ENCODE results near the gene RBM4. TPM values are rescaled to one million over a fixed set of nuclear protein-coding genes. Genes with fewer than 3 reads are reported as not detected.
A peak's percentile ranks its signal among the peaks of the same experiment; 100 is the strongest.
"Not testable (repeated sequence)": the region's sequence is repeated elsewhere in the genome, so short reads cannot be mapped to it uniquely, and the experiment has no call there.

The RBM4 gene, protein sequence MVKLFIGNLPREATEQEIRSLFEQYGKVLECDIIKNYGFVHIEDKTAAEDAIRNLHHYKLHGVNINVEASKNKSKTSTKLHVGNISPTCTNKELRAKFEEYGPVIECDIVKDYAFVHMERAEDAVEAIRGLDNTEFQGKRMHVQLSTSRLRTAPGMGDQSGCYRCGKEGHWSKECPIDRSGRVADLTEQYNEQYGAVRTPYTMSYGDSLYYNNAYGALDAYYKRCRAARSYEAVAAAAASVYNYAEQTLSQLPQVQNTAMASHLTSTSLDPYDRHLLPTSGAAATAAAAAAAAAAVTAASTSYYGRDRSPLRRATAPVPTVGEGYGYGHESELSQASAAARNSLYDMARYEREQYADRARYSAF
- total RNA-seq (2021) (238 and 245 TPM in 2 replicates), Bru-seq, nascent RNA (percentile 97 among the genes with signal in this experiment), BruChase-seq, experiment 1, labeled RNA remaining after a 2-hour chase (percentile 98 among the genes with signal in this experiment), BruChase-seq, experiment 2, labeled RNA remaining after a 6-hour chase (percentile 99 among the genes with signal in this experiment)
- long read RNA-seq, transcript RBM4-201 (4 exons, 1,694 nt), result major isoform, 141 of 228 reads
- long read RNA-seq, transcript RBM4-202 (3 exons, 3,029 nt), result minor isoform, 7 of 228 reads
- long read RNA-seq, transcript RBM4-203 (3 exons, 921 nt), result minor isoform, 33 of 228 reads
- long read RNA-seq, transcript RBM4-204 (4 exons, 1,763 nt), result minor isoform, 20 of 228 reads
- long read RNA-seq, partial matches to known transcripts, result 5 of 228 reads
- long read RNA-seq, other reads (novel, unspliced or antisense), result 11 of 228 reads

DNA sequence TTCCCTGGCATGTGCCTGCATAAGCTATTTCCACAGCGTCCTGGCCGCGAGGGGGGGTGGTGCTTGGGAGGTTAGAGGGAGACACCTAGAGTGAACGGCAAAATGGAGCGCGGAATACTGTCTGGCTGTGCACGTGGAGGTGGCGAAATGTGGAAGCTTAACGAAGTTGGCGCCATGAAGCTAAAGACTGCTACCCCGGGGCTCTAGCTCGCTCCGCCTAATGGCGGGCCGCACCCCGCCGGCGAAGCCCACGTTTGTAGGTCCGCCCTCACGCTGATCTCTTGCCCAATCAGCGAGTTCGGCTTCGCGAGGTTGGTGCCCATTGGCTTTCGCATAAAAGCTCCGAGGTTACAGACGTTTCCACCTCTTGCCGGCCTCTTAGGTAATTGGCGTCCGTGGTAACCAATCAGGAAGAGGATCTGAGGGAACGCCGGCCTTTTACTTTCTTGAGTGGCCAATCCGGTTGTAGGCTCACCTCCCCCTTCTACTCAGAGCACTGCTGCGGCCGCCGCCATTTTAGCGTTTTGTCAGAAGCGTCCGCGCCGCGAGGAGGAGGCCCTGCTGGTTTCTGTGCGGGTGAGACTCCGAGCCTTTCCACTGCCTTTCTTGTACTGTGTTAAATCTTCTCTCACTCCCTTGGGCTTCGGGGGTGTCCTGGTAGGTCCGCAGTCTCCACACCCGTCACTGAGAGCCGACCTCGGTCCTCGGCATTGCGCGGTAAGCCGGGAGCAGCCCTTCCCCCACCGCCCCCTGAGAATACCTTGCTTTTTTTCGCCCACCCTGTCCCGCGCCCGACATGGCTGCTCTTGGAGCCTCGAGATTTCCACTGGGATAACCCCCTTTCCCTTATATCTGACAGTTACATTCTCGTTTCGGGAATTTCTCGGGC is at the start of gene RBM4:
Gene RBM4 (plus strand): TSS at position 527 of the 889 bp plus-strand sequence. CDS start 1,009 bp downstream, outside the sequence.
- peak within 1 kb of the TSS; percentile 95 for H3K27ac ChIP-seq (ENCODE audit: low read depth, low read length, poor library complexity, severe bottlenecking)
- intact Hi-C loops (cut with micrococcal nuclease; ENCODE audit: unreplicated experiment), result loop anchor here (2.0 kb wide), 1 partner anchor 22 kb away; the partner anchor contains the start of gene RBM14
- peak; percentile 100 for DNase-seq (ENCODE audit: low spot score)
- CTCF ChIA-PET, result interaction anchor here (0.6 to 0.7 kb wide), 3 partner anchors 25 to 801 kb away, joined by 3 to 4 read pairs (median 3); partner anchors contain the start of gene PELI3
- peaks cover 57% of the 10 kb centered on the region for H3K36me3 ChIP-seq (ENCODE audit: insufficient read depth, low read length, poor library complexity, severe bottlenecking)
- POLR2A ChIA-PET (ENCODE audit: low non-redundant PET), result interaction anchor here (0.6 to 1.7 kb wide), 7 partner anchors 10 to 217 kb away, joined by 3 to 7 read pairs (median 4); partner anchors contain the start of gene RBM4B
- no peaks in the 10 kb centered on the region for H3K27me3 ChIP-seq (replicated peaks; ENCODE audit: insufficient read depth, low read depth, low read length, poor library complexity)
- peaks cover 44% of the 10 kb centered on the region for H3K4me1 ChIP-seq (ENCODE audit: insufficient read depth, low read length, poor library complexity, severe bottlenecking)
- TF ChIP-seq, protein P1, sequence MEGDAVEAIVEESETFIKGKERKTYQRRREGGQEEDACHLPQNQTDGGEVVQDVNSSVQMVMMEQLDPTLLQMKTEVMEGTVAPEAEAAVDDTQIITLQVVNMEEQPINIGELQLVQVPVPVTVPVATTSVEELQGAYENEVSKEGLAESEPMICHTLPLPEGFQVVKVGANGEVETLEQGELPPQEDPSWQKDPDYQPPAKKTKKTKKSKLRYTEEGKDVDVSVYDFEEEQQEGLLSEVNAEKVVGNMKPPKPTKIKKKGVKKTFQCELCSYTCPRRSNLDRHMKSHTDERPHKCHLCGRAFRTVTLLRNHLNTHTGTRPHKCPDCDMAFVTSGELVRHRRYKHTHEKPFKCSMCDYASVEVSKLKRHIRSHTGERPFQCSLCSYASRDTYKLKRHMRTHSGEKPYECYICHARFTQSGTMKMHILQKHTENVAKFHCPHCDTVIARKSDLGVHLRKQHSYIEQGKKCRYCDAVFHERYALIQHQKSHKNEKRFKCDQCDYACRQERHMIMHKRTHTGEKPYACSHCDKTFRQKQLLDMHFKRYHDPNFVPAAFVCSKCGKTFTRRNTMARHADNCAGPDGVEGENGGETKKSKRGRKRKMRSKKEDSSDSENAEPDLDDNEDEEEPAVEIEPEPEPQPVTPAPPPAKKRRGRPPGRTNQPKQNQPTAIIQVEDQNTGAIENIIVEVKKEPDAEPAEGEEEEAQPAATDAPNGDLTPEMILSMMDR (conservative IDR thresholded peaks at IDR 0.05; ENCODE audit: low read depth, low read length), result no peak
- TF ChIP-seq EZH2 (IDR thresholded peaks at IDR 0.05; ENCODE audit: borderline replicate concordance, low read depth, low read length, poor library complexity, severe bottlenecking), result no peak
- BruUV-seq (replicated peaks), result no TSS peak
- peak within 1 kb of the TSS; percentile 67 for H3K4me3 ChIP-seq (ENCODE audit: low read depth, low read length, poor library complexity, severe bottlenecking)
- no peaks in the 10 kb centered on the region for H3K9me3 ChIP-seq (ENCODE audit: low read depth, low read length, poor library complexity, severe bottlenecking)

DNA sequence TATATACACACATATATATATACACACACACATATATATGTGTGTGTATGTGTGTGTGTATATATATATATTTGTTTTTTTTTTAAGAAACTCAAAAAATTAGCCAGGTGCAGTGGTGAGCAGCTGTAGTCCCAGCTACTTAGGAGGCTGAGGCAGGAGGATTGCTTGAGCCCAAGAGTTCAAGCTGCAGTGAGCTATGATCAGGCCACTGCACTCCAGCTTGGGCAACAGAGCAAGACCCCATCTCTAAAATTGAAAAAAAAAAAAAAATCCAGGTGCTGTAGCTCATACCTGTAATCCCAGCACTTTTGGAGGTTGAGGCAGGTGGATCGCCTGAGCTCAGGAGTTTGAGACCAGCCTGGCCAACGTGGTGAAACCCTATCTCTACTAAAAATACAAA is 49.2 kb upstream of the RBM4 start:
- intact Hi-C loops (cut with micrococcal nuclease; ENCODE audit: unreplicated experiment); POLR2A ChIA-PET (ENCODE audit: low non-redundant PET); H3K4me1 ChIP-seq (ENCODE audit: insufficient read depth, low read length, poor library complexity, severe bottlenecking); BruUV-seq (replicated peaks); H3K27ac ChIP-seq (ENCODE audit: low read depth, low read length, poor library complexity, severe bottlenecking); H3K9me3 ChIP-seq (ENCODE audit: low read depth, low read length, poor library complexity, severe bottlenecking); H3K4me3 ChIP-seq (ENCODE audit: low read depth, low read length, poor library complexity, severe bottlenecking); H3K27me3 ChIP-seq (replicated peaks; ENCODE audit: insufficient read depth, low read depth, low read length, poor library complexity); CTCF ChIA-PET; DNase-seq (ENCODE audit: low spot score); H3K36me3 ChIP-seq (ENCODE audit: insufficient read depth, low read length, poor library complexity, severe bottlenecking): not testable (repeated sequence)

DNA sequence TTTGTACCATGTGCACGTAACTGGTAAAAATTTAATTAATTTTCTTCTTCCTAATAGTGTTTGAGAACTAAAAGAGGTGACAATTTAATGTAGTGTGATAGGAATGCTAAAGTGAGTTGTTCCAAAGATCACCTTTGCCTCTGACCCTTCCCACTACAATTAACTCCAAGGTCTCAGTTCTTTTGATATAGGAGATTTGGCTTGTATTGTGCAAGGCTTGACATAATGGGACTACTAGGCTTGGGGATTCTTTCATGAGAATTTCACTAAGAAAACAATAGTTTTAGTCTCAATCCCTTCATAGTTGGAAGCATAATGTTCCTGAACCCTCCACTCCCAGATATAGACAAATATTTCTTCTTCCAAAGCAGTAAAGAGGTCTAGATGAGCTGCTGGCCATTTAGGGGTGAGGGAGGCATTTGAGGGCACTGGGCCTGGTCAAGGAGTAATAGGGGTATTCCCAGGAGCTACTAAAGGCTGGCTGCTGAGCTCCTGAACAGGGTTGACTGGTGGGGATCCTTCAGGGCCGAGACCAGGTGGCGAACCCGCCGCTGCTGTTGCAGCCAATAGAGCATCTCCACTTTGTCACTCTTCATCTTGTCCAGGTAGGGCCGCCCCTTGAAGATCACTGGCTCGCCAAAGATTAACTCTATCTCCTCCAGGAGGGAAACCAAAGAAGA is 48.4 kb upstream of the RBM4 start:
- H3K4me1 ChIP-seq (ENCODE audit: insufficient read depth, low read length, poor library complexity, severe bottlenecking), result peaks cover 2% of the 10 kb centered on the region
- no peaks in the 10 kb centered on the region for H3K27me3 ChIP-seq (replicated peaks; ENCODE audit: insufficient read depth, low read depth, low read length, poor library complexity)
- DNase-seq (ENCODE audit: low spot score), result no peak
- POLR2A ChIA-PET (ENCODE audit: low non-redundant PET), result no interaction called here
- no TSS peak for BruUV-seq (replicated peaks)
- no peak overlapping the region for H3K27ac ChIP-seq (ENCODE audit: low read depth, low read length, poor library complexity, severe bottlenecking)
- no peaks in the 10 kb centered on the region for H3K36me3 ChIP-seq (ENCODE audit: insufficient read depth, low read length, poor library complexity, severe bottlenecking)
- intact Hi-C loops (cut with micrococcal nuclease; ENCODE audit: unreplicated experiment), result no loop called here
- TF ChIP-seq, protein P1 (conservative IDR thresholded peaks at IDR 0.05; ENCODE audit: low read depth, low read length), result no peak
- TF ChIP-seq EZH2 (IDR thresholded peaks at IDR 0.05; ENCODE audit: borderline replicate concordance, low read depth, low read length, poor library complexity, severe bottlenecking), result no peak
- no peaks in the 10 kb centered on the region for H3K9me3 ChIP-seq (ENCODE audit: low read depth, low read length, poor library complexity, severe bottlenecking)
- no peak overlapping the region for H3K4me3 ChIP-seq (ENCODE audit: low read depth, low read length, poor library complexity, severe bottlenecking)
- CTCF ChIA-PET, result no interaction called here
